GM12865 (cell line): Measurements from ENCODE around the gene FRAS1.

Source experiments
- DNase-seq: peaks from one replicate; pipeline ENCODE4 v3.0.0; 2010; ENCODE audit warnings: low read depth
- H3K4me3 ChIP-seq: 2 replicates; pipeline ENCODE4 v1.5.1; 2011; ENCODE audit warnings: mild to moderate bottlenecking, low read depth, low read length, control low read depth
- CTCF ChIP-seq: IDR thresholded peaks from 2 replicates; pipeline ENCODE4 v1.5.1; 2011; ENCODE audit warnings: low read length, control low read depth, low read depth, inconsistent platforms; ENCODE audit not compliant: insufficient read depth; ENCODE audit errors: missing control alignments

The FRAS1 gene

GRCh38 chr4:78069319-78069718 is 12.2 kb downstream of the FRAS1 start:
- no peak for TF ChIP-seq CTCF
- no peak for DNase-seq
- no peak overlapping the region for H3K4me3 ChIP-seq

- TF ChIP-seq CTCF: no peak
- DNase-seq: no peak
- no peak overlapping the region for H3K4me3 ChIP-seq
These were observed 12.7 kb downstream of the FRAS1 start for GRCh38 chr4:78069859-78070258.

GRCh38 chr4:78070731-78071282 is 13.7 kb downstream of the FRAS1 start:
- no peak for DNase-seq
- no peak for TF ChIP-seq CTCF
- H3K4me3 ChIP-seq: no peak overlapping the region

- H3K4me3 ChIP-seq: no peak overlapping the region
- DNase-seq: no peak
- TF ChIP-seq CTCF: no peak
These were observed 17.6 kb downstream of the FRAS1 start for GRCh38 chr4:78074759-78075158.

GRCh38 chr4:78075986-78076385 is 18.9 kb downstream of the FRAS1 start:
- H3K4me3 ChIP-seq: no peak overlapping the region
- no peak for DNase-seq
- TF ChIP-seq CTCF: no peak

- no peak for TF ChIP-seq CTCF
- no peak for DNase-seq
- H3K4me3 ChIP-seq: no peak overlapping the region
These were observed 21.0 kb downstream of the FRAS1 start for GRCh38 chr4:78078101-78078500.

- DNase-seq: no peak
- H3K4me3 ChIP-seq: no peak overlapping the region
- no peak for TF ChIP-seq CTCF
These were observed 22.8 kb downstream of the FRAS1 start for GRCh38 chr4:78079726-78080430.
